Stimulated activated CD4-positive, alpha-beta T cell treated with anti-CD3 and anti-CD28 coated beads, Interleukin-1b, Interleukin-23, amount 100 ng/mL, for 24 hours (primary cell): Measurements from ENCODE around the gene ITFG1.
A peak's percentile ranks its signal among the peaks of the same experiment; 100 is the strongest.
"Not testable (repeated sequence)": the region's sequence is repeated elsewhere in the genome, so short reads cannot be mapped to it uniquely, and the experiment has no call there.

ENCODE experiments used
- DNase-seq, 4 experiments: peaks; one replicate each; pipeline ENCODE4 v3.0.0-alpha.2; 2020; ENCODE audit warnings: low read depth in 4 of 4, low spot score in 1 of 4

ITFG1 gene

GRCh38 chr16:47161464-47161863 lies 299.4 kb downstream of the ITFG1 start:
- DNase-seq = no peak

GRCh38 chr16:47160422-47160821 lies 300.4 kb downstream of the ITFG1 start:
- no peak for DNase-seq

GRCh38 chr16:47158992-47159391 lies 301.9 kb downstream of the ITFG1 start:
- DNase-seq = no peak

GRCh38 chr16:47156680-47157215 lies 304.1 kb downstream of the ITFG1 start:
- no peak for DNase-seq

- DNase-seq = not testable (repeated sequence)
Measured at GRCh38 chr16:47152501-47152900, 308.4 kb downstream of the ITFG1 start.

- DNase-seq = no peak
Measured at GRCh38 chr16:47150067-47150466, 310.8 kb downstream of the ITFG1 start.

- no peak for DNase-seq
Measured at GRCh38 chr16:47144559-47144877, 316.3 kb downstream of the ITFG1 start.

GRCh38 chr16:47143677-47144558 lies 316.9 kb downstream of the ITFG1 start, which contains the start of gene NETO2:
NETO2 (minus strand) TSS chr16:47143945; CDS start chr16:47143612, 333 bp downstream.
- peak; percentile 16 to 55 (median 40) for DNase-seq

GRCh38 chr16:47142821-47143676 lies 317.8 kb downstream of the ITFG1 start:
- DNase-seq = peak; percentile 21 to 61 (median 42)

- DNase-seq = no peak
Measured at GRCh38 chr16:47142486-47142820, 318.4 kb downstream of the ITFG1 start.

- peak; percentile 51 to 75 (median 64) for DNase-seq
Measured at GRCh38 chr16:47141773-47142485, 318.9 kb downstream of the ITFG1 start.

GRCh38 chr16:47140686-47141085 lies 320.2 kb downstream of the ITFG1 start:
- DNase-seq = no peak

- no peak for DNase-seq
Measured at GRCh38 chr16:47139561-47140185, 321.2 kb downstream of the ITFG1 start.

GRCh38 chr16:47137925-47138324 lies 322.9 kb downstream of the ITFG1 start:
- not testable (repeated sequence) for DNase-seq

- no peak for DNase-seq
Measured at GRCh38 chr16:47136099-47136842, 324.6 kb downstream of the ITFG1 start.

- DNase-seq = no peak
Measured at GRCh38 chr16:47134550-47134949, 326.3 kb downstream of the ITFG1 start.

GRCh38 chr16:47132308-47132707 lies 328.6 kb downstream of the ITFG1 start:
- DNase-seq = no peak

GRCh38 chr16:47129755-47130435 lies 331.0 kb downstream of the ITFG1 start:
- no peak for DNase-seq

- DNase-seq = no peak
Measured at GRCh38 chr16:47127541-47127940, 333.3 kb downstream of the ITFG1 start.
